HG03045 (cell line): ENCODE measurements around the gene AMBP.

Experiments used
- ATAC-seq: cut with Tn5 transposase; IDR thresholded peaks from one replicate; pipeline ENCODE4 v1.9.1; 2021; ENCODE audit warnings: mild to moderate bottlenecking, moderate library complexity; ENCODE audit not compliant: unreplicated experiment

Gene AMBP

GRCh38 chr9:114078021-114078780 is at the start of gene AMBP:
AMBP (minus strand) TSS chr9:114078300; CDS start chr9:114078209, 91 bp downstream.
- no peak for ATAC-seq

- no peak for ATAC-seq
These were observed 48.4 kb upstream of the AMBP start for GRCh38 chr9:114126247-114127060.

- no peak for ATAC-seq
These were observed 47.4 kb upstream of the AMBP start for GRCh38 chr9:114125476-114126013.

GRCh38 chr9:114124666-114125475 is 46.8 kb upstream of the AMBP start:
- ATAC-seq = no peak

GRCh38 chr9:114124138-114124537 is 46.0 kb upstream of the AMBP start:
- ATAC-seq = no peak

GRCh38 chr9:114123031-114123977 is 45.2 kb upstream of the AMBP start:
- ATAC-seq = no peak

GRCh38 chr9:114122136-114123027 is 44.3 kb upstream of the AMBP start:
- no peak for ATAC-seq

GRCh38 chr9:114121227-114122135 is 43.4 kb upstream of the AMBP start:
- ATAC-seq = no peak

- ATAC-seq = no peak
These were observed 42.3 kb upstream of the AMBP start for GRCh38 chr9:114120192-114121014.

- ATAC-seq = no peak
These were observed 41.4 kb upstream of the AMBP start for GRCh38 chr9:114119242-114120191.

- ATAC-seq = no peak
These were observed 40.1 kb upstream of the AMBP start for GRCh38 chr9:114117996-114118830.

- ATAC-seq = no peak
These were observed 39.5 kb upstream of the AMBP start for GRCh38 chr9:114117614-114117995.

- ATAC-seq = no peak
These were observed 38.1 kb upstream of the AMBP start for GRCh38 chr9:114116126-114116747.

- ATAC-seq = no peak
These were observed 37.6 kb upstream of the AMBP start for GRCh38 chr9:114115654-114116125.
